Activated naive CD8-positive, alpha-beta T cell (primary cell): ENCODE results near the gene CD9.
"Not testable (repeated sequence)": the region's sequence is repeated elsewhere in the genome, so short reads cannot be mapped to it uniquely, and the experiment has no call there.

Experiments used
- H3K27ac Mint-ChIP-seq: one replicate; pipeline ENCODE4 v1.8.0; 2021; ENCODE audit warnings: mixed read lengths
- H3K27me3 Mint-ChIP-seq: one replicate; pipeline ENCODE4 v1.8.0; 2021; ENCODE audit warnings: mixed read lengths
- H3K36me3 Mint-ChIP-seq: one replicate; pipeline ENCODE4 v1.8.0; 2021; ENCODE audit warnings: mixed read lengths
- H3K4me1 Mint-ChIP-seq: one replicate; pipeline ENCODE4 v1.8.0; 2021; ENCODE audit warnings: low read depth, mixed read lengths
- H3K4me3 Mint-ChIP-seq: one replicate; pipeline ENCODE4 v1.8.0; 2021; ENCODE audit warnings: mild to moderate bottlenecking, mixed read lengths
- H3K9me3 Mint-ChIP-seq: one replicate; pipeline ENCODE4 v1.8.0; 2021; ENCODE audit warnings: low read depth, mixed read lengths

CD9 gene

GRCh38 chr12:6202846-6203245 is 2.6 kb downstream of the CD9 start:
- Mint-ChIP-seq H3K4me1 (peaks cover 33% of the 10 kb centered on the region), H3K36me3 (peaks cover 3% of the 10 kb centered on the region), H3K4me3 (no peak overlapping the region), H3K27me3 (peaks cover 6% of the 10 kb centered on the region), H3K27ac (no peak overlapping the region), H3K9me3 (no peaks in the 10 kb centered on the region)

- Mint-ChIP-seq H3K36me3 (peaks cover 3% of the 10 kb centered on the region), H3K27me3 (peaks cover 6% of the 10 kb centered on the region), H3K4me1 (peaks cover 33% of the 10 kb centered on the region), H3K27ac (no peak overlapping the region), H3K9me3 (no peaks in the 10 kb centered on the region), H3K4me3 (no peak overlapping the region)
Observed at GRCh38 chr12:6203601-6204000, 3.4 kb downstream of the CD9 start.

DNA sequence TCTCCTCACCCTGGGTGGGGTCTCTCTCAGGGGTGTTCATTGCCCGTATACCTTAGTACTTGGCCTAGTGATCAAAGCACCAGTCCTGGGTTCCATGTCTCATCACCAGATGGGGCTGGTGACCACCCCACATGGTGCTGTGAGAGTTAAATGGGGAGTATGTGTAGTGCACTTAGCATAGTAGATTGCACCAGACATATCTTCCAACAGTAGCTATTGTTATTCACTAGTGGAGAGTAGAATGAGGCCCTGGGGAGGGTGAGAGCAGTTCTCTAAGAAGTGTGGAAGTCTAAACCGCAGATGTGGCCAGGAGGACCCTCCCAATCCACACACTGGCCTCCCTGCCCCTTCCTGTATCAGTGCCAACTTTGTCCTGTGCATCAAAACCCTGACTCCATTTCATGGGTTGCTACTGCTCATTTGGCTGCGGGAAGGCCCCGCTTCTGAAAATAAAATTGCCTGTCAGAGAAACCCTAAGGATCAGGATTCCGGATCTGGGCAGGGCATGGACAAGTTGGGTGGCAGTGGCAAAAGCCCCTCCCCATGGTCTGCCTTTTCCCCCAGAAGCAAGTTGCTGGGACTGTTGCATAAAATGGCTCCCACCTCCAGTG is 4.4 kb downstream of the CD9 start:
- H3K9me3 Mint-ChIP-seq: no peaks in the 10 kb centered on the region
- no peak overlapping the region for H3K27ac Mint-ChIP-seq
- H3K36me3 Mint-ChIP-seq: peaks cover 3% of the 10 kb centered on the region
- no peak overlapping the region for H3K4me3 Mint-ChIP-seq
- peaks cover 25% of the 10 kb centered on the region for H3K4me1 Mint-ChIP-seq
- H3K27me3 Mint-ChIP-seq: peaks cover 6% of the 10 kb centered on the region

GRCh38 chr12:6205144-6205539 is 4.9 kb downstream of the CD9 start:
- H3K4me1 Mint-ChIP-seq: peaks cover 27% of the 10 kb centered on the region
- H3K9me3 Mint-ChIP-seq: no peaks in the 10 kb centered on the region
- H3K27ac Mint-ChIP-seq: no peak overlapping the region
- H3K36me3 Mint-ChIP-seq: peaks cover 3% of the 10 kb centered on the region
- H3K27me3 Mint-ChIP-seq: peaks cover 6% of the 10 kb centered on the region
- no peak overlapping the region for H3K4me3 Mint-ChIP-seq

GRCh38 chr12:6205761-6206160 is 5.6 kb downstream of the CD9 start:
- Mint-ChIP-seq H3K4me1 (peaks cover 28% of the 10 kb centered on the region), H3K27ac (no peak overlapping the region), H3K9me3 (no peaks in the 10 kb centered on the region), H3K27me3 (peaks cover 6% of the 10 kb centered on the region), H3K36me3 (peaks cover 3% of the 10 kb centered on the region), H3K4me3 (no peak overlapping the region)

DNA sequence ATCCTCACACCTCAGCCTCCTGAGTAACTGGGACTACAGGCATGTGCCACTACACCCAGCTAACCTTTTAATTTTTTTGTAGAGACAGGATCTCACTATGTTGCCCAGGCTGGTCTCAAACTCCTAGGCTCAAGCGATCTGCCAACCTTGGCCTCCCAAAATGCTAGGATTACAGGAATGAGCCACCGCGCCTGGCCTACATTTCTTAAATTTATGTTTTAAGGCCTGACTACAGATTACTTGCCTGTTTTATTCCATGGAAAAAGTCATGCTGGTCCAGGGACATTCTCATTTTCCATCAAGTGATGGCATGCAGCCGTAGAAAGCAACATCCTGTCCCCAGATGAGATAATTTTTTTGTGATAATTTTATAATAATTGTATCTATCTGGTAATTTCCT is 6.1 kb downstream of the CD9 start:
- no peaks in the 10 kb centered on the region for H3K9me3 Mint-ChIP-seq
- peaks cover 3% of the 10 kb centered on the region for H3K36me3 Mint-ChIP-seq
- H3K27ac Mint-ChIP-seq: no peak overlapping the region
- no peak overlapping the region for H3K4me3 Mint-ChIP-seq
- H3K4me1 Mint-ChIP-seq: peaks cover 26% of the 10 kb centered on the region
- peaks cover 6% of the 10 kb centered on the region for H3K27me3 Mint-ChIP-seq

- Mint-ChIP-seq H3K27ac (no peak overlapping the region), H3K4me3 (no peak overlapping the region), H3K27me3 (peaks cover 3% of the 10 kb centered on the region), H3K36me3 (peaks cover 3% of the 10 kb centered on the region), H3K9me3 (no peaks in the 10 kb centered on the region), H3K4me1 (peaks cover 20% of the 10 kb centered on the region)
Observed at GRCh38 chr12:6207259-6207925, 7.2 kb downstream of the CD9 start.

GRCh38 chr12:6208130-6208529 is 7.9 kb downstream of the CD9 start:
- Mint-ChIP-seq H3K9me3 (no peaks in the 10 kb centered on the region), H3K4me3 (no peak overlapping the region), H3K27ac (no peak overlapping the region), H3K27me3 (no peaks in the 10 kb centered on the region), H3K36me3 (peaks cover 3% of the 10 kb centered on the region), H3K4me1 (peaks cover 18% of the 10 kb centered on the region)

GRCh38 chr12:6209428-6209827 is 9.2 kb downstream of the CD9 start:
- H3K9me3 Mint-ChIP-seq, H3K36me3 Mint-ChIP-seq, H3K27ac Mint-ChIP-seq, H3K4me3 Mint-ChIP-seq, H3K27me3 Mint-ChIP-seq: not testable (repeated sequence)
- H3K4me1 Mint-ChIP-seq: peaks cover 18% of the 10 kb centered on the region

GRCh38 chr12:6211421-6211869 is 11.2 kb downstream of the CD9 start:
- H3K9me3 Mint-ChIP-seq: no peaks in the 10 kb centered on the region
- H3K27ac Mint-ChIP-seq: no peak overlapping the region

DNA sequence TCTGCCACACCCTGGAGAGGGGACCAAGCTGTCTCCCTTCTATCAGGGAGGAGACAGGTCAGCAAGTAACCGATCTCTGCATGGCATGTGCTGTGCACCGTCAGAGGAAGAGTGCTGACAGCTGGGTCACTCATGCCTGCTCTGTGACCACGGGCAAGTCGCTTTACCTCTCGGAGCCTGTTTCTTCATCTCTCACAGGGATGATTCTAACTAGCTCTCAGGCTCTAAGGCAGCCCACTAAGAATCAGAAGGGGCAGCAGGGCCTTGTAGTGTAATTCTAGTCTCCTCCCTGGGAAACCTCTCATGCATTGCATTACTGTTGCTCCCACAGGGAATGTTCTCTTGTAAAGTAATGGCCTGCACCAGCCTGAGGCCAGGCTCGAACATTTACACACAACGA is 11.9 kb downstream of the CD9 start:
- no peaks in the 10 kb centered on the region for H3K27me3 Mint-ChIP-seq
- no peak overlapping the region for H3K27ac Mint-ChIP-seq
- H3K36me3 Mint-ChIP-seq: no peaks in the 10 kb centered on the region
- peaks cover 19% of the 10 kb centered on the region for H3K4me1 Mint-ChIP-seq
- H3K9me3 Mint-ChIP-seq: no peaks in the 10 kb centered on the region
- H3K4me3 Mint-ChIP-seq: no peak overlapping the region

More at GRCh38 chr12:6211421-6211869, 11.2 kb downstream of the CD9 start:
- H3K4me1 Mint-ChIP-seq: peaks cover 14% of the 10 kb centered on the region
- H3K36me3 Mint-ChIP-seq: no peaks in the 10 kb centered on the region
- H3K4me3 Mint-ChIP-seq: no peak overlapping the region
- H3K27me3 Mint-ChIP-seq: no peaks in the 10 kb centered on the region

DNA sequence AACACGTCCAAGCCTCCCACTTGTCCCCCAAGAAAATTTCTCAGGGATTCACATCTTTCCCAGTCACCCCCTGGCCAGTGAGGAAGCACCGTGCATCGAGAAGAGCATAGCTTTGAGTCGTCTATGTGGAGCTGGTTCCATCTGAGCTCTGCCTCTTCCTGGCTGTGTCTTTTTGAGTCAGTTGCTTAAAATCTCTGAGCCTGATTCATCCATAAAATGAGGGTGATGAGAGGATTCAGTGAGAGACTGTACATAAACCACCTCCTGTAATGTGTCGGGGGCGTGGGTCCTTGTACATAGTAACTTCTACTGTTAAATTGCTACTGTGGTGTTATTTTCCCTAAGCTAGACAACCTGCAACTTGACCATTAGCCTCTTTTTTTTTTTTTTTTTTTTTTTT is 13.8 kb downstream of the CD9 start:
- Mint-ChIP-seq H3K4me1 (peaks cover 32% of the 10 kb centered on the region), H3K36me3 (no peaks in the 10 kb centered on the region), H3K27me3 (no peaks in the 10 kb centered on the region), H3K27ac (no peak overlapping the region), H3K9me3 (no peaks in the 10 kb centered on the region), H3K4me3 (no peak overlapping the region)

DNA sequence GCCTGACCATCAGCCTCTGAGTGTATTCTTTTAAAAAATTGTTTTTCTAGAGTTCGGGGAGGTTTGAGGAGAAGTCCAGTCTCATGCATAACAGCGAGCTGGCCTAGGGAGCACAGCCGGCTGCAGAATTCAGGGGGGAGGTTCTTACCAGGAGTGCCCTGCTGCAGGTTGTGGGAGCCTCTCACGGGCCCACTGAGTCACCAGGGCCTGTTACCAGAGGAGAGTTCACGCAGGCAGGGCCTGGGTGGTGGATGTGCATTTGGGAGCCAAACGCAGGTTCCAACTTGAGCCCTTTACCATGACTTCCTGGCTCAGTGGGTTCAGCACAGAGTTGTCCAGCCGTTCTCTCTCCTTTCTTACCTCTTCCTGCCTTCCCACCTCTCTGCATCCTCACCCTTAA is 14.4 kb downstream of the CD9 start:
- Mint-ChIP-seq H3K27me3 (no peaks in the 10 kb centered on the region), H3K36me3 (no peaks in the 10 kb centered on the region), H3K4me3 (no peak overlapping the region), H3K27ac (no peak overlapping the region), H3K4me1 (peaks cover 32% of the 10 kb centered on the region), H3K9me3 (no peaks in the 10 kb centered on the region)

GRCh38 chr12:6215120-6215807 is 15.1 kb downstream of the CD9 start:
- H3K36me3 Mint-ChIP-seq: no peaks in the 10 kb centered on the region
- H3K9me3 Mint-ChIP-seq: no peaks in the 10 kb centered on the region
- peaks cover 29% of the 10 kb centered on the region for H3K4me1 Mint-ChIP-seq
- no peak overlapping the region for H3K4me3 Mint-ChIP-seq
- H3K27me3 Mint-ChIP-seq: no peaks in the 10 kb centered on the region
- no peak overlapping the region for H3K27ac Mint-ChIP-seq

DNA sequence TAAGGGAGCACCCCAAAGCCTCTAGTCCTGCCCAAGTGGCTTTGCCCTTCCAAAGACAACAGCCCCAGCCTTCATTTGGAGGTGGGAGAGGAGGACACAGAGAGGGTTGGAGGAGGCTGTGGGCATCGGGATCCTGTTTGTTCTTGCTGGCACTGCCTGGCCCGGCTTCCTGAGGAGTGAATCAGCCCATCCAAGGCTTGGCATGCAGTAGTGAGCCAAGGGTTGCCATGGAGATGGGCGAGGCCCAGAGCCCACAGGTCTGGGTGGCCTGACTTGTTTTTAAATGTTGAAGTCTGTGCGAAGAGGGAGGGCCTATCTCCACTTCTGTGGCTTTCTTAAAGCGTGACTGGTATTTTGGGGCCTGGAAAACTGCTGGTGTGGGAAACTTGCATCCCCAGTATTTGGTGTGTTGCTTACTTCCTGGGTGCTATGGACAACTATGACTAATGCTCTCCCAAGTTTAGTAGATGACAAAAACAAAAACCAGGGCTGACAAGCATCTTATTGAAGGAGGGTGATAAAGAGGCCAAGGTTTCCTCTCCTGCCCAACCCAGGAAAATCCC is 15.8 kb downstream of the CD9 start:
- Mint-ChIP-seq H3K9me3 (no peaks in the 10 kb centered on the region), H3K27ac (no peak overlapping the region), H3K4me3 (no peak overlapping the region), H3K27me3 (no peaks in the 10 kb centered on the region), H3K36me3 (no peaks in the 10 kb centered on the region), H3K4me1 (peaks cover 29% of the 10 kb centered on the region)
